LoVo (cell line): ENCODE data around the gene MBNL2.

ENCODE experiments used
- DNase-seq: peaks from one replicate; pipeline ENCODE4 v3.0.0-alpha.2; 2016; ENCODE audit warnings: low spot score

The MBNL2 gene

DNA sequence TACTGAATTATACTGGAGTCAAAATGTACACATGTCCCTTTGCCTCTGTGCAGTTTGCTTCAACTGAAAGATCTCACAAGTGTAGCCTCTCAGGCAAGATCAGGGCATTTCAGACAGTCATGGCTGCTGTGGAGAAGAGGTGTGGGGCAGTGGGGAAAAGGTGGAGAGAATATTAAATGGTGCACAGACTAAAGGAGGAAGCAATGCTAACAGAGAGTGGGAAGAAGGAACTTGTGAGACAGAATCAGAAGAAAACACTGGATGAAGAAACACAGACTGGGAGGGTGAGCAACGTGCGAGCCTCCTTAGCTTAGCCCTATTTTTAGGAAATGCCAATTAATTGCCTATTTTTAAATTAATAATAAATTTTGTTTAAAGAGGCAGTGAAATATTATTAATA, 162.2 kb downstream of the MBNL2 start:
- no peak for DNase-seq

DNA sequence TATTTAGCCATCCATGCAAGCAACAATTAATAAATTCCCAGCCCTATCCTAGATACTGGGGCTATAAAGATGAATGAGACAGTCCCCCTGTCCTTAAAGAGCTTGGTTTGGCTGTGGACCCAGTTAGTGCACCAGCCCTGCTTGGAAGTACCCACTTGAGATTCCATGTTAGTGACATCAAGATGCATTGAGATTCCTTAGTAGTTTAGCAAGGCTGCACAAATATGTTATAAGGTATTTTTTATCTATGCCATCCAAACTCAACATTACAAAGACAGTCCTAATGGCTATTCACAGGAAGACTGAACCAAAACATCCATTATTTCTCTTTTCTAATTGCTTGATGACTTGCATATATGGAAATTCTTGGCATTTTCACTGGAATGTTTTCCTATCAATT, 163.0 kb downstream of the MBNL2 start:
- no peak for DNase-seq

DNA sequence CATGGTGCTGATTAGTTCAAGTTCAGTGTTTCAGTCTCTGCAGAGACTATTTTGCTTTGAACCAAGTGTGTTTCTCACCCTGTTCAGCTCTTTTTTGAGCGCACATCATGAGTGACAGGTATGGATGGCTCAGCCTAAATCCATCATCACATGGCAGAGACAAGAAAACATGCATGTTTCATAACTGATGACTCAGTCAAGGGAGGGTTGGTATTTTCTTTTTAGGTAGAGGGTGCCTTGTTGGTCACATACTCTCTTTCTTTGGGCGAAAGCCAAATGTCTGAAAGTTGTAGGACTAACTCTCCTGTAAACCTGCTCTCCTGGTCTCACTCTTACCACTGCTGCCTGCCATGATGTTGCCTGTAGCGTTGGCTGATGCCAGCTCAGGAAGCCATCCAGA, 163.7 kb downstream of the MBNL2 start:
- DNase-seq, result no peak

DNA sequence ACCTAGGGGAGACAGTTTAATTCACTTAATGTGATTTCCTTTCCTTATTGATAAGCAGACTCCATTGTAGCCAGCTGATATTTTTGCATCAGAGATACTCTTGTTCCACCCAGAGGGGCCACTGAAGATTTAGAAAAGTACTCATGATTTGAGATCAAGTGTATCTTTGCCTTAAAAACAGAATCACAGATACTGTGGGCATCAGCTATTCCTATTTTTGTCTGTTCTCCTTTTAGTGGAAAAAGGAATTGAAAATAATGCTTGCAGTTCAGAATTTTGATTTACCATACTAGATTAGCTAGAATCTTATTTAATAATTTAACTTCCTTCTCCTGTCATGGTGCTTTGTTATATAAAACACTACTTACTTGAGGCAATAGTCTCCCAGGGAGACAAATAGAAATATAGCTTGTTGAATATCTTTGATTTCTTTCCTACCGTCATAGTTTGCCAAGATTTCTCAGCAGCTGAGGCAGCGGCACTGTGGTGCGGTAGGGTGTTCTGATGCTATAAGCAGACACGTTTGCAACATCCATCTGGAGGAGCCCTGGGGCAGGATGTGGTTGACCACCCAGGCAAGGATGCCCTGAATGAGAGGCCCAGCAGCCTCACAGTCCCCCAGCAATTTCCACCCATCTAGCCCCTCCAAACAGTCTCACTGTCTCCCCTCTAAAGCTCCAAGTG, 164.8 kb downstream of the MBNL2 start:
- no peak for DNase-seq

DNA sequence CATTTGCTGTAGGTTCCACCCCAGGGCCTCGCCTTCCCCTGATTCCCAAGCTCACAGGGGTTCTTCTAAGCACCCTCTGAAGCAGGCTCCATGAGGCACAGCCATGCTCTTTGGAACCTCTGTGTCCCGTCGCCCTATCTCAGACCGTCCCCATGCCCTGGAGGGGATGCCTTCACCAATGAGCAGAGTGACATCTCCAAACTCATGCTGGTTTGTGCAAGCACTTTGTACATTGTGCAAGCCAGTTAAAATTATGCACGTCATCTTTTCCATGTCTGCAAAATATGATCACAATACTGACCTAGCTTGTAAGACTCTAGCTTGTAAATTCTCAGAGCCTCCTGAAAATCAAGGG, 165.3 kb downstream of the MBNL2 start:
- no peak for DNase-seq

DNA sequence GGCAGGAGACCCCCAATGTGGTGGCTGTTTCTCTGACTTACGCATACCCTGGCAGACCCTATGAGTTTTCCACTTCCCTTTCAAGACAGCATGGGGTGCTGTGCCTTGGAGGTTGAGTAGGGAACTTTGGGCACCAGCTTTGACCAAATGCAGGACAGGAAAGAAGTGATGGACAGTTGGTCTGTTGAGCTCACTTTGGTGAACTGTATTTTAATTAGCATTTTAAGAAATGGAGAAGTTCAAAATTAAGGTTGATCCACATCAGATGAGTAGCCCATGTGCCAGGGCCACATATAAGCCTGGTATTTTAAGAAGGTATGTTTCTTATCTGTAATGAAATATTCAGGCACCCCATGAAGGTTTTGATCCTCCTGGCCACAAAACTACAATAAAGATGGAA, 165.8 kb downstream of the MBNL2 start:
- DNase-seq, result no peak

DNA sequence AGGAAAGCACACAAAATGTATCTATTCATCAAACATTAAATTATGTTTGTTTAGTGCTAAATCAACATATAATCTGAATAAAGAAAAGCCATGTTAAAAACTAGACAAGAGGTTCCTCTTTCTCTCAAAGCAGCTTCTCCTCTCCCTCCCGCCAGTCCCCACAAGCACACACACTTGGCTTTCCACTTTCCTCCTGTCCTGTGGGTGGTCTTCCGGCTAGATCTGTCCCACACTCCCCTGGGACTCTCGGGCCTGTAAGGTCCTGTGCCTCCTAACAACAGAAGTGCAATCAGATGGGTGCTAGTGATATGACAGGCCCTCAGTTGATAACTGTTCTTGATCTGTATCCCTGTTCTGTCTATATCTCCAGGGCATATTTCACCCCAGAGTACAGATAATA, 166.2 kb downstream of the MBNL2 start:
- DNase-seq, result no peak

DNA sequence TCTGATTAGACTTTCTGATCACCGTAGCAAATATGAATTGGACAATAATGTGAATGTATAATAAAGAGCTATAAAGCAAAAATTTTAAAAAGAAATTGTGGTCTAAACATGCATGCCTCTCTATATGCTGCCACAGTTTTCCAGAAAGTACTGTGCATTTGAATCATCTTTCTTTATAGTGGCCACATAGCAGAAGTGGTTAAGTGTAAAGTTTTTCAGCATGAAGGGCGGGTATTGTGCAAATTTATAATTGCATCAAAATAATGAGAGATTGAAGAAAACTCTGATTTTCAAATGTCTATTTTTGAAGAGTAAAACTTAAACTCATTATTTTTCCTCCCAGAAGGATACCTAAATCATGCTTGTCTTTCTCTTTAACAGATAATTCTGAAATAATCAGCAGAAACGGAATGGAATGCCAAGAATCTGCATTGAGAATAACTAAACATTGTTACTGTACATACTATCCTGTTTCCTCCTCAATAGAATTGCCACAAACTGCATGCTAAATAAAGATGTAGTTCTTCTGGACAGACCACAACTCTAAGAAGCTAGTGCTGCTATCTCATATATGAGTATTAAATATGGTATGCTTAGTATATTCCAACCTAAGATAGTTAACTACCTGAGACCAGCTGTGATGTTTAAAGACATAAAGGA, 168.9 kb downstream of the MBNL2 start:
- DNase-seq, result no peak

DNA sequence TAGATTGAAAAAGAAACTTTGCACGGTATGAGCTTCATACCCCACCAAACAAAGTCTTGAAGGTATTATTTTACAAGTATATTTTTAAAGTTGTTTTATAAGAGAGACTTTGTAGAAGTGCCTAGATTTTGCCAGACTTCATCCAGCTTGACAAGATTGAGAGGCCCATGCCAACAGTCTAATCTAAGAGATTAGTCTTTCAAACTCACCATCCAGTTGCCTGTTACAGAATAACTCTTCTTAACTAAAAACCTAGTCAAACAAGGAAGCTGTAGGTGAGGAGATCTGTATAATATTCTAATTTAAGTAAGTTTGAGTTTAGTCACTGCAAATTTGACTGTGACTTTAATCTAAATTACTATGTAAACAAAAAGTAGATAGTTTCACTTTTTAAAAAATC, 169.9 kb downstream of the MBNL2 start:
- no peak for DNase-seq

DNA sequence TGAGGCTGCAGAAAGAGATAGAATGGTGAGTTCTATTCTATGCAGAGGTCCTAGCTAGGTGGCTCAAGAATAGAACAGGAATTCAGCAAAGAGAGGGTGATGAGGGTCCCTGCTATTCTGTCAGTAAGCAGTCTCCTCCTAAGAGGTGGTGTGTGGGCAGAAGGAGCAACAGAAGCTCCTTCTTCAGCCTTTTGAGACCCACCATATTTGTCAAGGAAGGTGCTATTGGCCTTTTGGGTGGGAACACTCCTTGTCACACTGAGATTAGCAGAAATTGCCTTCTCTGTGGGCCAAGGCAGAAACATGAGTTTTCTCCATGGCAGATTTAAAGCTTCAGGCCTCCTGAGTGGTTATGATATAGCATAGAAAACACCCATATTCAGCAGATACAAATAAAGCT, 172.4 kb downstream of the MBNL2 start:
- DNase-seq, result no peak

DNA sequence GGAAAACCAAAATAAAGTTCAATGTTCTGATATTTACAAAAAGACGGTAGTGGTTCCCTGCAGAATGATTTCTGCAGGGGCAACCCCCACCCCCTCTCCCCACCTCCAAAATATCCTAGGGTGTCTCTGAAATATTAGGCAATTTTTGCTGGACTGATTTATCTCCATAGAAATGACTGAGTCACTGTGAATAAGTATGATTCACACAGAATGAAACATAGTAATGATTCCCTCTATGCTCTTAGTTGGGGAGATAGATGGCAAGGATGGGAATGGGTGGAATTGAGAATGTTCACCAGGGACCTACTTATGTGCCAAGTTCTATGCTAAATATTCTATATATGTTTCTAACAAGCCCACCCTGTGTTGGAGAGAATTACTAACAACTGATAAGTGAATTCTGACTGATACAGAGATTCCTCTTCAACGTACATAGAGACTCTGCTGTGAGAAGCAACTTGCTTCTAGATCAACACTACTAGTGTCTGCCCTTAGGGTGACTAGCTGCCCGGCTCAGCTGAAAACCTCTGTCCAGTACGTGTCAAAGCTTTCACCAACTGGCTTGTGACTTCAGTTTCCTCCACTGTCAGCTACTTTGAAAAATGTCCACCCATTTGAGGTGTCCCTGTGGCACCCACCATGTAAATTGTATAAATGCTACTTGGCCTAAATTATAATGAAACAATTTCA, 173.5 kb downstream of the MBNL2 start:
- no peak for DNase-seq

DNA sequence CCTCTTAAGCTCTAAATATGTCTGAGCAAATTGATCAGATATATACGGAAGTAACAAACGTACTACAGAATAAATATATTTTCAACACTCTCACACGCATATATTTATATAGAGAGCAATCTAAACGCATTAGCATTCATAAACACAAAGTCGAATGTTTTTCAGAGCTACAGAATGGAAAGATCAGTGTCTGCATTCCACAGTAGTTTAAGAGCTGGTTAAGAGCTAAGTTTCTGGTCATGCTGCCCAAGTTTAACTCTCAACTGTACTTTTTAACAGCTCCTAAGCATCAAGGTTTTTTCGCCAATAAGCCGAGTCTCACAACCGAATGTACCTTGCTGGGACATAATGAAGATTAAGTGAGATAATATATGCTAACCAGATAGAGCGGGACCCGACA, 175.1 kb downstream of the MBNL2 start:
- no peak for DNase-seq

DNA sequence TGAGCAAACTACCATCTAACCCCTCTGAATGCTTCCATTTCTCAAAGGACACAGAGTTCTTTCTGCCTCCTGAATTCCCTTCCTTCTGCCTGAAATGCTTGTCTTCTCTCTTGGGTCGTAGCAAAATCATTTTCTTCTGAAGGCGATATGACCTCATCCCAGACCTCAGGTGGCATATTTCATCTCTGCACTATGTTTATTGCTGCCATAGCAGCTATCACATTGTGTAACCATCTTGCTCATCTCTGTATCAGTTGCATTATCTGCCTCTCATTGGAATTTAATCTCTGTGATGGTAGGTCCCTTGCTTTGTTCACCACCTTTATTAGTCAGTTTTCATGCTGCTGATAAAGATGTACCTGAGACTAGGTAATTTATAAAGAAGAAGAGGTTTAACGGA, 179.3 kb downstream of the MBNL2 start:
- no peak for DNase-seq

DNA sequence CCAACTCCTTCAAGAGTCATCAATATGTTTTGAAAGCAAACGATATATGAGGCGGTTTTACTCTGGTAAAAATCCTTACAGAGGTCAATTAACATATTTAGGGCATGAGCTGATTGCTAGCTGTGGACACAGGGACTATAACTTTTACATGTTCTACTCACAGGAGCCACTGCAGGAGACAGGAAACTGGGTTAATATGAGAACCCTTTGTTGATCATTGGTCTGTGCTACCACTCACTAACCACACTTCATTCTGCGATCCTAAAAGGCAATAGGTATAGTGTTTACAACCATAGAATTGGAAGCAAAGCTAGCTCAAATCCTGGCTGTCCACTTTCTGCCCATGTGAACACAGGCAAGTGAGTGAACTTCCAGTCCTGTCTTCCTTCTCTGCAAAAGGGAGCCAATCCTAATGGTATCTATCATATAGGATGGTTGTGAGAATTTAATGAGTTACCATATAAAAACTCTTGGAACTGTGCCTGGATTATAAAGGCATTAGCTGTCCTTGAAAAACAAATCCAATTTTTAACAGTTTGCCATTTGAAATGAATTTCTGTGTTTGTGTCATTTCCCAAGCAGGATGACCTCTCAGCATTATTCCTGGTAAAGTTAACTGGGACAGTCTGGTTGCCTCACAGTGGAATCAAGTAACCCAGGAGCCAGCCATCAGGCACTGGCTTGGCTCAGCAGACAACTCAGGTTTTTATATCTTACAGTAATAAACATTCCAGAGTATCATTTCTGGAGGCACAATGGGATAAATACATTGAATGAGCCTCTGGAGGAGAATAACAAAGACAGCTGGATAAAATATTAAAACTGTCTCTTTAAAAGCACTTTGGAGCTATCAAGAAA, 182.0 kb downstream of the MBNL2 start:
- DNase-seq, result no peak

DNA sequence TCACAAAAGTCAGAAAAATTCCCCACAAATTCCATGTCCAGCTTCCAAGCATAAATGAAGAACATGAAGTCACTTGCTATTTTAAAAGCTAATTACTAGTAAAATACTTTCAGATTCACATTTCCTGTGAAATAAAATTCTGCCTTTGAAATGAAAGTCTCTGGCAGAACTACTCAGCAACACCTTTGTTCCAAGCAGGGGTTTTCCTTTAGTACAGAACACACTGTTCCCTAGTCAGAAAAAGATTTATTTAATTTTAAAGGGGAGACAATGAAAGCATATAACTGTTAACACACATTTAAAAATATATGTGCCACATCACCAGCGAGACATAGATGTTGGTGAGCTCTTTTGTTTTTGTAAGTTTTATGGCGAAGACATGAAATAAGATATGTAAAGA, 185.4 kb downstream of the MBNL2 start:
- DNase-seq, result no peak

DNA sequence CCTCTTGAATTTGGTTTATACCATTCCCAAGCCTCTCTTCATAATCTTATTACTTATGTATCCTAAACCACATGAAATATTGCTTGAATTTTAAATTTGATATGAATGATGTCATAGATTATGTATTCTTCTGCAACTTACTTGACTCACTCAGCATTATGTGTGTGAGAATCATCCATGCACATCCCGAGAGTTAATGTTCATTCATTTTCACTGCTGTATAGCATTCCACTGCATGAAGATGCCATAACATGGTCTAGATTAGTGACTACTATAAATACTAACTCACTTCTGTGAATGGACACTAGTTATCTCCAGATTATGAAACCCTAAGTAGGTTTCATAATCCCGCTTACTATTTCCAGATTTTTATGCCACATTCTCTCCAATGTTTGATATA, 186.8 kb downstream of the MBNL2 start:
- DNase-seq, result no peak

DNA sequence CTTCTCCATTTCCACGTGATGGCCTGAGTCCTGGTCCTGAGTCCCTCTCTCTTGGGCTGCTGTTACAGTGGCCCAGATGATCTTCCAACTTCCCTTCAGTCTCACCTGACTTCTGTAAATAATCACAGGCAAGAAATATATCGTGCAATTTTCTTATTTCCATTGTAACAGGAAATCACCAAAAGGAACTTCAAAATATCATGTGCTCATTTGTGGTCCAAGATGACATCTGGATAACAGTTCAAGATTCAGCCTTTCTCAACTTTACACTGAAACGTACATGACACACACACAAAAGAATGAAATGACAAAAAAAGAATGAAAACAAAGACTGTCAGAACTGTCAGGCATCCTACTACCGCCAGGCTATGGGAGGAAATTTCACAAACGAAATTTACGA, 189.9 kb downstream of the MBNL2 start:
- no peak for DNase-seq

DNA sequence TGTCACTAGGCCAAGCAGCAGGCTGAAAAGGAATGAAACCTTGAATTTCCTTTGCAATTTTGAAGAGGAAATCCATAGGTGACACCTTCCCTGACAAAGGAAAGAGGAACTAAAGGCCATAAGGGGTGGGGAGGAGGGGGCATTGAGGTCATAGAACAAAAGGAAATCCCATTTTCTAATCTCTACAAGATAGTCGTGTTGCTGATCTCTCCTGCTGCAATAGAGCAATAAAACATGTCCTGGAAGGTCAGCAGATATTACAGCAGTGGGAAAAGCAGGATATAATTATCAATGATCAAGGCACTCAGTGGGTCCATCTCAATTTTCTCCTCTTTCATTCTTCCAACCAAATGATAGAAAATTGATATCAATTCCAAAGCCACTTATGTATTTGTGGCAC, 191.6 kb downstream of the MBNL2 start:
- DNase-seq, result no peak

DNA sequence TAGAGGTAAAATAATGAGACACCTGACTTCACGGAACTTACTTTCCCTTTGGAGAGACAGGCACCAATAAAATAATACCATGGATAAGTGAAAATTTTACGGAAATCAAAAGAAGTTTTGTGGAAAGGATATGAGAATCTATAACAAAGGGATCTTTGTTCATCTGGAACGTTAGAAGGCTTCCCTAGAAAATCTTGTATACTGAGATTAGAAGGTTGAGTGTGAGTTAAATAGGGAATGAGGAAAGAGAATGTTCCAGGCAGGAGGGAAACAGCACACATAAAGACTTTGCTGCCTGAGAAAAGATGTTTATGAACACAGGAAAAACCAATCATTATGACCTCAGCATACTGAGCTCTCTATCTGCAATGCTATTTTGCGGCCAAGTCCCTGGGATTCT, 192.3 kb downstream of the MBNL2 start:
- DNase-seq, result no peak

DNA sequence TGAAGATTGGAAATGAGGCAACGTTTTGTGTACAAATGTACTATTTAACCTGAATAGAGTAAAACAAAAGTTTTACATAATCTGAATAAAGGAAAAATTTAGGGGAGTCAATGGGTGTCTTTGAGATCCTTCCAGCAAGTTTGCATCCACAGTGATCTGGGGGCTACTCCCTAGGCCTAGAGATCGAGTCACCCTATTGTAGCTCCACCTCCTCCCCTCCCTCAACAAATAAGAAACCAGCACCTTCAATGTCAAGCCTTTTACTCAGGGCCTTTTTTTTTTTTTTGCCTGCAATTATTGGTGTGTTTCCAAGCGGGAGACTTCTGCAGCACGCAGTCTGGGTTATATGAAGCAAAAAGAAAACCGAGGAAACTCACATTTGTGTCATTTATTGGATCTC, 195.6 kb downstream of the MBNL2 start:
- DNase-seq, result no peak

DNA sequence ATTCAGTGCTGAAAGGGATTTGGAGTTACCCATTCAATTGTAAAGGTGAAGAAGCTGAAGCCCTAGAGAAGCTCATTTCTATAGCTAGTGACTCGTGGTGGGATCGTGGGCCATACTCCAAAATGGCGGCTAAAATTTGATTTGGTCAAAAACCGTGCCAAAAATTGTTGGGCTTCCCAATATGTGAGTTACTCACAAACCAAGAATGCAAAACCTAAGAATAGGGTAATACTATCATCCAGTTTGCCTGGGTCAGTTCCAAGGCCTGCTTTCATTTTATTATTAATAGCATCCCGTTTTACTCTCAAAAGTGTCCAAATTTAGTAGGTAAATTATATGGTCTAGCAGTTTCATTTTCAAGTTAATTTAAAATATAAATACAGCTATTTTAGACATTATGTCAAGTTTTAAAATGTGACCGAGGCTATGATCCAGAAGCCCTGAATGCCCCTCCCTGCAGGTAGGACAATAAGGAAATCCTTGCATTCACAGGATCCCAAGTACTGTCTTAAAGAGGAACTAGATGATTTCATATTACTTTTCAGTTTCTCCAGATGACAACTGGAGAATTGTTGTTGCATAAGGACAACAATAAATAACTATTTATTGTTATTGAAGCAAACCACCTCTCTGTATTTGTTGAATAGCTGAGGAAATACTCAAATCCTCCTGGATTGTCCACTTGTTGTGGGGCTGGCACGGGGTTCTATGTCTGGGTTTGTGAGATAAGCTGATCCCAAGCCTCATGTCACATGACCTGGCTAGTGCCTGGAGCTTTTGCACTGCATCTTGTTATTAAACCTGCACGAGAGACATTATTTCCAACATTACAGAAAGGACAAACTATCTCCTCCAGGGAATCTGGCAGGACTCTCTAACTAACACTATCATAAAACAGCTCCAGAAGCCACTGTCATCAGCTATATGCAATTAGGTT, 200.3 kb downstream of the MBNL2 start:
- no peak for DNase-seq
